GM18507 (cell line): Measurements from ENCODE around the gene RAB17.

Source experiments
- DNase-seq: peaks from one replicate; pipeline ENCODE4 v3.0.0; 2011; ENCODE audit warnings: low read depth; ENCODE audit not compliant: insufficient read length; ENCODE audit errors: extremely low spot score
- FAIRE-seq: peaks from 2 replicates; lab custom pipeline; 2011; peaks lifted over from hg19 to GRCh38; lab: Jason Lieb, UNC

Gene RAB17

GRCh38 chr2:237590272-237591140 is at the start of gene RAB17:
RAB17 (minus strand) TSS chr2:237590734; CDS start chr2:237586154, 4,580 bp downstream.
- FAIRE-seq: no peak
- no peak for DNase-seq

- FAIRE-seq (no peak), DNase-seq (no peak)
These were observed 49.3 kb upstream of the RAB17 start for GRCh38 chr2:237639836-237640220.

- DNase-seq (no peak), FAIRE-seq (no peak)
These were observed 48.7 kb upstream of the RAB17 start for GRCh38 chr2:237639052-237639835.

GRCh38 chr2:237638176-237638575 is 47.6 kb upstream of the RAB17 start:
- no peak for FAIRE-seq
- DNase-seq: no peak

GRCh38 chr2:237637429-237638135 is 47.0 kb upstream of the RAB17 start:
- DNase-seq (no peak), FAIRE-seq (no peak)

- no peak for DNase-seq
- no peak for FAIRE-seq
These were observed 46.0 kb upstream of the RAB17 start for GRCh38 chr2:237636578-237636977.

- FAIRE-seq (no peak), DNase-seq (no peak)
These were observed 42.6 kb upstream of the RAB17 start for GRCh38 chr2:237633061-237633561.

GRCh38 chr2:237631801-237632585 is 41.5 kb upstream of the RAB17 start:
- DNase-seq (no peak), FAIRE-seq (no peak)

- FAIRE-seq: no peak
These were observed 40.7 kb upstream of the RAB17 start for GRCh38 chr2:237631007-237631785.

GRCh38 chr2:237630216-237631000 is 39.9 kb upstream of the RAB17 start:
- DNase-seq: no peak
- no peak for FAIRE-seq

More at GRCh38 chr2:237631007-237631785, 40.7 kb upstream of the RAB17 start:
- DNase-seq: no peak

- FAIRE-seq (no peak), DNase-seq (no peak)
These were observed 39.2 kb upstream of the RAB17 start for GRCh38 chr2:237629739-237630138.

- no peak for DNase-seq
- no peak for FAIRE-seq
These were observed 38.6 kb upstream of the RAB17 start for GRCh38 chr2:237629188-237629534.

- FAIRE-seq: no peak
- DNase-seq: no peak
These were observed 38.0 kb upstream of the RAB17 start for GRCh38 chr2:237628247-237629187.

- FAIRE-seq: no peak
- DNase-seq: no peak
These were observed 37.1 kb upstream of the RAB17 start, which contains the start of gene LRRFIP1 for GRCh38 chr2:237627441-237628246. LRRFIP1 (plus strand) TSS chr2:237627587; CDS start chr2:237627645, 58 bp downstream.

GRCh38 chr2:237626813-237627440 is 36.4 kb upstream of the RAB17 start:
- no peak for FAIRE-seq
- DNase-seq: no peak
